K562 (cell line): ENCODE data around the gene CD46. TPM values are rescaled to one million over a fixed set of nuclear protein-coding genes. Genes with fewer than 3 reads are reported as not detected.

ENCODE experiments used
- CBX3 ChIP-seq, 2 experiments: IDR thresholded peaks; 1 replicate in 1 of 2; 2 replicates in 1 of 2; pipeline ENCODE4 v1.6.1; 2012; ENCODE audit warnings: inconsistent platforms in 2 of 2, low read length in 2 of 2, borderline replicate concordance in 1 of 2, control low read depth in 1 of 2
- CGGBP1 ChIP-seq: fragments of 250-450 bp; sonication (Bioruptor Pico); IDR thresholded peaks from 2 replicates; pipeline ENCODE4 v1.9.0; 2021; ENCODE audit warnings: mild to moderate bottlenecking
- E4F1 ChIP-seq: fragments of 250-450 bp; sonication (Bioruptor Pico); IDR thresholded peaks from 2 replicates; pipeline ENCODE4 v1.5.0; 2021; ENCODE audit warnings: mild to moderate bottlenecking, borderline replicate concordance
- FOXM1 ChIP-seq, 2 experiments: fragments of 450-650 bp in 1 of 2; sonication (generic) in 1 of 2; formaldehyde crosslinking in 1 of 2; IDR thresholded peaks; 2 replicates each; pipeline versions ENCODE4 v1.6.1 to v1.9.0; 2017 to 2022; ENCODE audit warnings: low read depth in 2 of 2, mild to moderate bottlenecking in 2 of 2, missing genetic modification reagents in 1 of 2, moderate library complexity in 1 of 2
- GABPA ChIP-seq: fragments of 200-800 bp; sonication (Bioruptor generic); conservative IDR thresholded peaks from 2 replicates; pipeline ENCODE4 v1.6.1; 2016; ENCODE audit warnings: low read depth, missing genetic modification characterization, missing compliant biosample characterization
- NUFIP1 ChIP-seq: fragments of 450-650 bp; IDR thresholded peaks from 2 replicates; pipeline ENCODE4 v1.6.1; 2018; ENCODE audit not compliant: partially characterized antibody
- RBM25 ChIP-seq: fragments of 200-400 bp; formaldehyde crosslinking; IDR thresholded peaks from 2 replicates; pipeline ENCODE4 v1.6.1; 2018; ENCODE audit warnings: low read length, low read depth, moderate library complexity; ENCODE audit not compliant: severe bottlenecking
- TCF3 ChIP-seq: sonication (generic); formaldehyde crosslinking; IDR thresholded peaks from 2 replicates; pipeline ENCODE4 v1.4.0; 2020; ENCODE audit warnings: mild to moderate bottlenecking, missing genetic modification reagents
- ZNF263 ChIP-seq: sonication (generic); formaldehyde crosslinking; IDR thresholded peaks from 2 replicates; pipeline ENCODE4 v1.8.0; 2022; ENCODE audit warnings: mild to moderate bottlenecking, missing genetic modification reagents, borderline replicate concordance
- ZNF507 ChIP-seq: conservative IDR thresholded peaks from 2 replicates; pipeline ENCODE4 v1.6.1; 2017; ENCODE audit warnings: missing genetic modification characterization, missing compliant biosample characterization
- ZNF79 ChIP-seq: fragments of 250-450 bp; sonication (Bioruptor Pico); IDR thresholded peaks from 2 replicates; pipeline ENCODE4 v1.4.0; 2020; ENCODE audit warnings: low read depth, mild to moderate bottlenecking, moderate library complexity
- polyA plus RNA-seq, 8 experiments: library from polyadenylated mRNA; depleted of rRNA in 4 of 8; stranded (reverse) in 5 of 8; unstranded in 3 of 8; fragments of >200 nt; fragmentation: Nextera tagmentation in 2 of 8; fragmentation: Illumina TruSeq in 1 of 8; extraction: Ambion mirVana in 2 of 8; extraction: Trizol in 1 of 8; gene quantifications; 2 replicates each; pipeline versions ENCODE4 v1.2.1 to v1.2.3, GENCODE V29; 2011 to 2014; ENCODE audit warnings: inconsistent platforms in 1 of 8, missing spikeins in 1 of 8
- total RNA-seq, 7 experiments: library from RNA; depleted of rRNA in 6 of 7; stranded (reverse); fragments of >200 nt in 6 of 7; fragmentation: Illumina TruSeq in 2 of 7; extraction: Trizol in 2 of 7; gene quantifications; 2 replicates each; pipeline versions ENCODE4 v1.2.1 to v1.2.3, GENCODE V29; 2011 to 2021; ENCODE audit warnings: low replicate concordance in 1 of 7
- TF ChIP-seq, protein P1 (sequence below), 2 experiments: fragments of 450-650 bp in 1 of 2; sonication (generic) in 1 of 2; formaldehyde crosslinking in 1 of 2; IDR thresholded peaks in 1 of 2; conservative IDR thresholded peaks in 1 of 2; 2 replicates each; pipeline versions ENCODE4 v1.6.1 to v1.8.1; 2016 to 2023; ENCODE audit warnings: mild to moderate bottlenecking in 2 of 2, moderate library complexity in 2 of 2, inconsistent platforms in 1 of 2, missing genetic modification reagents in 1 of 2
- TF ChIP-seq, protein P2 (sequence below): fragments of 450-650 bp; IDR thresholded peaks from 2 replicates; pipeline ENCODE4 v1.6.1; 2017; ENCODE audit warnings: mild to moderate bottlenecking, moderate library complexity
- TF ChIP-seq, protein P3 (sequence below), 2 experiments: IDR thresholded peaks; 2 replicates each; pipeline ENCODE4 v1.6.1; 2012; ENCODE audit warnings: improper control_type of control experiment in 2 of 2, low read depth in 2 of 2, low read length in 2 of 2, borderline replicate concordance in 1 of 2
- TF ChIP-seq, protein P4 (sequence below): IDR thresholded peaks from 3 replicates; pipeline ENCODE4 v1.6.1; 2011; ENCODE audit warnings: borderline replicate concordance, mild to moderate bottlenecking; ENCODE audit not compliant: insufficient read length, insufficient read depth

The CD46 gene
- total and polyA plus RNA-seq, 9 of the 15 experiments (the other 6 are each of a cell fraction or from before 2014, with no cell fraction given), result 87.9 to 374 (median 156) TPM

GRCh38 chr1:207745839-207746767 is 5.8 kb upstream of the CD46 start (continued):
- TF ChIP-seq, protein P1, sequence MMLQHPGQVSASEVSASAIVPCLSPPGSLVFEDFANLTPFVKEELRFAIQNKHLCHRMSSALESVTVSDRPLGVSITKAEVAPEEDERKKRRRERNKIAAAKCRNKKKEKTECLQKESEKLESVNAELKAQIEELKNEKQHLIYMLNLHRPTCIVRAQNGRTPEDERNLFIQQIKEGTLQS (IDR thresholded peaks at IDR 0.05), result no peak
- TF ChIP-seq, protein P1 (CRISPR knock-in tag; conservative IDR thresholded peaks at IDR 0.05), result no peak
- TF ChIP-seq TCF3 (CRISPR knock-in tag), result peak; percentile 88
- TF ChIP-seq, protein P2, sequence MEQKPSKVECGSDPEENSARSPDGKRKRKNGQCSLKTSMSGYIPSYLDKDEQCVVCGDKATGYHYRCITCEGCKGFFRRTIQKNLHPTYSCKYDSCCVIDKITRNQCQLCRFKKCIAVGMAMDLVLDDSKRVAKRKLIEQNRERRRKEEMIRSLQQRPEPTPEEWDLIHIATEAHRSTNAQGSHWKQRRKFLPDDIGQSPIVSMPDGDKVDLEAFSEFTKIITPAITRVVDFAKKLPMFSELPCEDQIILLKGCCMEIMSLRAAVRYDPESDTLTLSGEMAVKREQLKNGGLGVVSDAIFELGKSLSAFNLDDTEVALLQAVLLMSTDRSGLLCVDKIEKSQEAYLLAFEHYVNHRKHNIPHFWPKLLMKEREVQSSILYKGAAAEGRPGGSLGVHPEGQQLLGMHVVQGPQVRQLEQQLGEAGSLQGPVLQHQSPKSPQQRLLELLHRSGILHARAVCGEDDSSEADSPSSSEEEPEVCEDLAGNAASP, result no peak
- no peak for TF ChIP-seq E4F1
- TF ChIP-seq CGGBP1 (CRISPR knock-in tag), result no peak
- TF ChIP-seq ZNF507, result no peak
- TF ChIP-seq, protein P3, sequence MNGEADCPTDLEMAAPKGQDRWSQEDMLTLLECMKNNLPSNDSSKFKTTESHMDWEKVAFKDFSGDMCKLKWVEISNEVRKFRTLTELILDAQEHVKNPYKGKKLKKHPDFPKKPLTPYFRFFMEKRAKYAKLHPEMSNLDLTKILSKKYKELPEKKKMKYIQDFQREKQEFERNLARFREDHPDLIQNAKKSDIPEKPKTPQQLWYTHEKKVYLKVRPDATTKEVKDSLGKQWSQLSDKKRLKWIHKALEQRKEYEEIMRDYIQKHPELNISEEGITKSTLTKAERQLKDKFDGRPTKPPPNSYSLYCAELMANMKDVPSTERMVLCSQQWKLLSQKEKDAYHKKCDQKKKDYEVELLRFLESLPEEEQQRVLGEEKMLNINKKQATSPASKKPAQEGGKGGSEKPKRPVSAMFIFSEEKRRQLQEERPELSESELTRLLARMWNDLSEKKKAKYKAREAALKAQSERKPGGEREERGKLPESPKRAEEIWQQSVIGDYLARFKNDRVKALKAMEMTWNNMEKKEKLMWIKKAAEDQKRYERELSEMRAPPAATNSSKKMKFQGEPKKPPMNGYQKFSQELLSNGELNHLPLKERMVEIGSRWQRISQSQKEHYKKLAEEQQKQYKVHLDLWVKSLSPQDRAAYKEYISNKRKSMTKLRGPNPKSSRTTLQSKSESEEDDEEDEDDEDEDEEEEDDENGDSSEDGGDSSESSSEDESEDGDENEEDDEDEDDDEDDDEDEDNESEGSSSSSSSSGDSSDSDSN (IDR thresholded peaks at IDR 0.05; ENCODE audit: borderline replicate concordance in 1 of 2, low read depth in 2 of 2, low read length in 2 of 2), result no peak
- TF ChIP-seq ZNF263 (CRISPR knock-in tag), result no peak
- no peak for TF ChIP-seq NUFIP1
- no peak for TF ChIP-seq GABPA (tag)
- TF ChIP-seq CBX3 (IDR thresholded peaks at IDR 0.05; ENCODE audit: borderline replicate concordance in 1 of 2, low read length in 2 of 2), result peak in 1 of 2 experiments; percentile 73; a peak in 1 of 3 replicates
- no peak for TF ChIP-seq ZNF79 (CRISPR knock-in tag)
- TF ChIP-seq FOXM1 (IDR thresholded peaks at IDR 0.05; ENCODE audit: low read depth), result peak; percentile 79
- 0 out of 2 replicates have a peak, but pooled peaks have one; percentile 34 for TF ChIP-seq FOXM1 (CRISPR knock-in tag; IDR thresholded peaks at IDR 0.05; ENCODE audit: low read depth)
- TF ChIP-seq RBM25, result no peak
- TF ChIP-seq, protein P4, sequence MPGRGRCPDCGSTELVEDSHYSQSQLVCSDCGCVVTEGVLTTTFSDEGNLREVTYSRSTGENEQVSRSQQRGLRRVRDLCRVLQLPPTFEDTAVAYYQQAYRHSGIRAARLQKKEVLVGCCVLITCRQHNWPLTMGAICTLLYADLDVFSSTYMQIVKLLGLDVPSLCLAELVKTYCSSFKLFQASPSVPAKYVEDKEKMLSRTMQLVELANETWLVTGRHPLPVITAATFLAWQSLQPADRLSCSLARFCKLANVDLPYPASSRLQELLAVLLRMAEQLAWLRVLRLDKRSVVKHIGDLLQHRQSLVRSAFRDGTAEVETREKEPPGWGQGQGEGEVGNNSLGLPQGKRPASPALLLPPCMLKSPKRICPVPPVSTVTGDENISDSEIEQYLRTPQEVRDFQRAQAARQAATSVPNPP, result no peak
